Fibroblast of lung (primary cell): ENCODE data around the gene CLDND1.

Source experiments
- EZH2 ChIP-seq: IDR thresholded peaks from 2 replicates; pipeline ENCODE4 v1.5.1; 2012; ENCODE audit warnings: low read length, control low read depth, mild to moderate bottlenecking; ENCODE audit errors: missing control alignments
- TF ChIP-seq, protein P1 (sequence below), 2 donors: IDR thresholded peaks in 1 of 2; conservative IDR thresholded peaks in 1 of 2; 1 replicate in 1 of 2; 2 replicates in 1 of 2; pipeline ENCODE4 v1.5.1; 2011 to 2012; ENCODE audit warnings: low read length in 2 of 2, control low read depth in 1 of 2, inconsistent platforms in 1 of 2, low read depth in 1 of 2, mild to moderate bottlenecking in 1 of 2

GRCh38 chr3:98556164-98557130, 33.7 kb upstream of the CLDND1 start:
- TF ChIP-seq, protein P1, sequence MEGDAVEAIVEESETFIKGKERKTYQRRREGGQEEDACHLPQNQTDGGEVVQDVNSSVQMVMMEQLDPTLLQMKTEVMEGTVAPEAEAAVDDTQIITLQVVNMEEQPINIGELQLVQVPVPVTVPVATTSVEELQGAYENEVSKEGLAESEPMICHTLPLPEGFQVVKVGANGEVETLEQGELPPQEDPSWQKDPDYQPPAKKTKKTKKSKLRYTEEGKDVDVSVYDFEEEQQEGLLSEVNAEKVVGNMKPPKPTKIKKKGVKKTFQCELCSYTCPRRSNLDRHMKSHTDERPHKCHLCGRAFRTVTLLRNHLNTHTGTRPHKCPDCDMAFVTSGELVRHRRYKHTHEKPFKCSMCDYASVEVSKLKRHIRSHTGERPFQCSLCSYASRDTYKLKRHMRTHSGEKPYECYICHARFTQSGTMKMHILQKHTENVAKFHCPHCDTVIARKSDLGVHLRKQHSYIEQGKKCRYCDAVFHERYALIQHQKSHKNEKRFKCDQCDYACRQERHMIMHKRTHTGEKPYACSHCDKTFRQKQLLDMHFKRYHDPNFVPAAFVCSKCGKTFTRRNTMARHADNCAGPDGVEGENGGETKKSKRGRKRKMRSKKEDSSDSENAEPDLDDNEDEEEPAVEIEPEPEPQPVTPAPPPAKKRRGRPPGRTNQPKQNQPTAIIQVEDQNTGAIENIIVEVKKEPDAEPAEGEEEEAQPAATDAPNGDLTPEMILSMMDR (conservative IDR thresholded peaks at IDR 0.05 in 1 of 2, IDR thresholded peaks at IDR 0.05 in 1 of 2; ENCODE audit: low read depth in 1 of 2, low read length in 2 of 2) = no peak
- TF ChIP-seq EZH2 = no peak
